GM23338 (cell line): Measurements from ENCODE around the gene CCDC50. TPM values are rescaled to one million over a fixed set of nuclear protein-coding genes. Genes with fewer than 3 reads are reported as not detected.

ENCODE experiments used
- ATAC-seq: fragments of 200-7000 bp; cut with Tn5 transposase; 3 replicates; pipeline ENCODE4 v1.9.1; 2020
- DNase-seq: peaks from one replicate; pipeline ENCODE4 v3.0.0-alpha.2; 2015; ENCODE audit warnings: low spot score
- H2AFZ ChIP-seq: fragments of 200-600 bp; sonication (generic); 2 replicates; pipeline ENCODE4 v1.8.0; 2016; ENCODE audit warnings: antibody characterized with exemption, mild to moderate bottlenecking, moderate library complexity
- H3F3A ChIP-seq: fragments of 200-600 bp; sonication (generic); replicated peaks from 2 replicates; pipeline ENCODE4 v1.8.0; 2017; ENCODE audit warnings: antibody characterized with exemption, mixed run types, low read depth
- H3K27ac ChIP-seq: fragments of 200-600 bp; sonication (generic); 2 replicates; pipeline ENCODE4 v1.6.1; 2016; ENCODE audit warnings: low read depth
- H3K27me3 ChIP-seq: fragments of 200-600 bp; sonication (generic); 2 replicates; pipeline ENCODE4 v1.8.0; 2016; ENCODE audit warnings: mild to moderate bottlenecking, mixed run types, moderate library complexity; ENCODE audit not compliant: insufficient read depth
- H3K36me3 ChIP-seq: fragments of 200-600 bp; sonication (generic); 2 replicates; pipeline ENCODE4 v1.8.0; 2016; ENCODE audit warnings: mild to moderate bottlenecking; ENCODE audit not compliant: insufficient read depth
- H3K4me1 ChIP-seq: fragments of 200-600 bp; sonication (generic); 2 replicates; pipeline ENCODE4 v1.8.0; 2016; ENCODE audit warnings: mild to moderate bottlenecking, moderate library complexity; ENCODE audit not compliant: insufficient read depth
- H3K4me2 ChIP-seq: fragments of 200-600 bp; sonication (generic); 2 replicates; pipeline ENCODE4 v1.7.1; 2017; ENCODE audit warnings: mixed run types
- H3K4me3 ChIP-seq: fragments of 200-600 bp; sonication (generic); 2 replicates; pipeline ENCODE4 v1.6.1; 2016; ENCODE audit warnings: mixed run types
- H3K79me2 ChIP-seq: fragments of 200-600 bp; sonication (generic); replicated peaks from 2 replicates; pipeline ENCODE4 v1.8.0; 2017; ENCODE audit warnings: mild to moderate bottlenecking; ENCODE audit not compliant: insufficient read depth
- H3K9me2 ChIP-seq: fragments of 200-600 bp; sonication (generic); 2 replicates; pipeline ENCODE4 v1.8.0; 2017; ENCODE audit not compliant: insufficient read depth
- H4K20me1 ChIP-seq: fragments of 200-600 bp; sonication (generic); replicated peaks from 2 replicates; pipeline ENCODE4 v1.8.0; 2017; ENCODE audit warnings: mild to moderate bottlenecking; ENCODE audit not compliant: insufficient read depth
- H3K27ac Mint-ChIP-seq: 2 replicates; pipeline ENCODE4 v1.8.0; 2020; ENCODE audit warnings: inconsistent platforms, mild to moderate bottlenecking, moderate library complexity, mixed read lengths
- H3K27me3 Mint-ChIP-seq: 3 replicates; pipeline ENCODE4 v1.8.0; 2022; ENCODE audit warnings: low read depth, mild to moderate bottlenecking, moderate library complexity, mixed read lengths, inconsistent platforms; ENCODE audit not compliant: insufficient read depth, poor library complexity
- H3K36me3 Mint-ChIP-seq: 3 replicates; pipeline ENCODE4 v1.8.0; 2021; ENCODE audit warnings: low read depth, mild to moderate bottlenecking, inconsistent platforms, moderate library complexity, mixed read lengths
- H3K4me1 Mint-ChIP-seq: 3 replicates; pipeline ENCODE4 v1.8.0; 2020; ENCODE audit warnings: mild to moderate bottlenecking, inconsistent platforms, mixed read lengths
- H3K4me3 Mint-ChIP-seq: 3 replicates; pipeline ENCODE4 v1.8.0; 2021; ENCODE audit warnings: moderate library complexity, mild to moderate bottlenecking, inconsistent platforms, mixed read lengths
- H3K9me3 Mint-ChIP-seq: 3 replicates; pipeline ENCODE4 v1.8.0; 2020; ENCODE audit warnings: moderate library complexity, mild to moderate bottlenecking, inconsistent platforms, mixed read lengths
- CREB1 ChIP-seq: fragments of 250-450 bp; sonication (Bioruptor Pico); IDR thresholded peaks from 2 replicates; pipeline ENCODE4 v1.5.0; 2020; ENCODE audit warnings: low read depth, mild to moderate bottlenecking, moderate library complexity
- CTCF ChIP-seq, 2 experiments: fragments of 200-600 bp in 1 of 2; sonication (generic) in 1 of 2; conservative IDR thresholded peaks; 2 replicates each; pipeline versions ENCODE4 v1.5.1 to v1.6.1; 2016 to 2017; ENCODE audit warnings: antibody characterized with exemption in 2 of 2, low read depth in 2 of 2, mild to moderate bottlenecking in 2 of 2, moderate library complexity in 1 of 2
- EZH2 ChIP-seq: fragments of 200-600 bp; sonication (generic); IDR thresholded peaks from one replicate; pipeline ENCODE4 v1.8.0; 2017; ENCODE audit warnings: antibody characterized with exemption, mild to moderate bottlenecking, low read depth; ENCODE audit not compliant: unreplicated experiment
- EZH2phosphoT487 ChIP-seq: fragments of 200-600 bp; sonication (generic); IDR thresholded peaks from one replicate; pipeline ENCODE4 v1.8.1; 2018; ENCODE audit warnings: antibody characterized with exemption; ENCODE audit not compliant: unreplicated experiment
- JUNB ChIP-seq: IDR thresholded peaks from one replicate; pipeline ENCODE4 v1.6.1; 2016; ENCODE audit warnings: antibody characterized with exemption; ENCODE audit not compliant: unreplicated experiment
- NANOG ChIP-seq: IDR thresholded peaks from 2 replicates; pipeline ENCODE4 v1.6.1; 2016; ENCODE audit warnings: antibody characterized with exemption, borderline replicate concordance
- POLR2AphosphoS5 ChIP-seq: IDR thresholded peaks from 2 replicates; pipeline ENCODE4 v1.6.1; 2016; ENCODE audit warnings: antibody characterized with exemption, low read depth
- STAT1 ChIP-seq: IDR thresholded peaks from one replicate; pipeline ENCODE4 v1.6.1; 2016; ENCODE audit warnings: antibody characterized with exemption; ENCODE audit not compliant: unreplicated experiment
- ZNF114 ChIP-seq: fragments of 250-450 bp; sonication (Bioruptor Pico); IDR thresholded peaks from 2 replicates; pipeline ENCODE4 v1.5.0; 2020; ENCODE audit warnings: mild to moderate bottlenecking, moderate library complexity
- ZNF331 ChIP-seq: fragments of 250-450 bp; sonication (Bioruptor Pico); IDR thresholded peaks from 2 replicates; pipeline ENCODE4 v1.5.0; 2020; ENCODE audit warnings: low read depth, mild to moderate bottlenecking, moderate library complexity
- ZNF462 ChIP-seq: fragments of 250-450 bp; sonication (Bioruptor Pico); IDR thresholded peaks from 2 replicates; pipeline ENCODE4 v1.5.0; 2020; ENCODE audit warnings: mild to moderate bottlenecking, moderate library complexity
- polyA plus RNA-seq: library from polyadenylated mRNA; unstranded; fragments of >200 nt; fragmentation: Nextera tagmentation; extraction: Ambion mirVana; gene quantifications from 2 replicates; pipeline ENCODE4 v1.2.1, GENCODE V29; 2016
- total RNA-seq: library from RNA; depleted of rRNA; stranded (reverse); fragments of >200 nt; shearing (Covaris generic); gene quantifications from 2 replicates; pipeline ENCODE4 v1.2.3, GENCODE V29; 2014
- TF ChIP-seq, protein P1 (sequence below): IDR thresholded peaks from one replicate; pipeline ENCODE4 v1.6.1; 2018; ENCODE audit warnings: antibody characterized with exemption; ENCODE audit not compliant: unreplicated experiment

The CCDC50 gene
- total and polyA plus RNA-seq, 2 experiments from 2014 or later: 22.4 to 25.4 TPM

DNA sequence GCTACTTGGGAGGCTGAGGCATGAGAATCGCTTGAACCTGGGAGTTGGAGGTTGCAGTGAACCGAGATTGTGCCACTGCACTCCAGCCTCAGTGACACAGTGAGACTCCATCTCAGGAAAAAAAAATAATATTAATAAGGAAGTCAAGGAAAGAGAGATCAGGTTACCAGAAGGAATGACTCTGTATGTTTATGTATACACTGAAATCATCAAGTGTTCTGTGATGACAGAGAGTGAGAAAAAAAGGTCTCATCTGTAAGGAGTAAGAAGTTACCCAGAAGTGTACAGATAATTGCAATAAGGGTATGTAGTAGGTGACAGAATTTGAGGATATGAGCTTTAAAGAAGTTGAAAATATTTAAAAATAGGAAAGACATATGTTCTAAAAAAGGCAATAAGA is 4.3 kb upstream of the CCDC50 start (continued):
- TF ChIP-seq CTCF (conservative IDR thresholded peaks at IDR 0.05; ENCODE audit: low read depth in 2 of 2): no peak

- DNase-seq (no peak), ATAC-seq (no peak)
- Histone ChIP-seq H3K36me3 (no peaks in the 10 kb centered on the region), H4K20me1 (no peaks in the 10 kb centered on the region), H3K27me3 (peaks cover 40% of the 10 kb centered on the region), H3K27ac (no peak overlapping the region), H3K9me2 (no peaks in the 10 kb centered on the region), H3K4me1 (peaks cover 19% of the 10 kb centered on the region), H3K79me2 (peaks cover 20% of the 10 kb centered on the region), H2AFZ (no peak overlapping the region), H3K4me3 (no peak overlapping the region), H3F3A (peaks cover 4% of the 10 kb centered on the region; the same call in 1 of the 2 replicates), H3K4me2 (no peak overlapping the region)
- Mint-ChIP-seq H3K27me3 (peaks cover 9% of the 10 kb centered on the region), H3K36me3 (no peaks in the 10 kb centered on the region), H3K4me1 (peaks cover 25% of the 10 kb centered on the region), H3K27ac (no peak overlapping the region), H3K9me3 (no peaks in the 10 kb centered on the region), H3K4me3 (no peak overlapping the region)
- no peak for TF ChIP-seq ZNF462
- TF ChIP-seq EZH2: no peak
- no peak for TF ChIP-seq CTCF (conservative IDR thresholded peaks at IDR 0.05; ENCODE audit: low read depth in 2 of 2)
- TF ChIP-seq POLR2AphosphoS5: no peak
- TF ChIP-seq EZH2phosphoT487: no peak
- TF ChIP-seq, protein P1, sequence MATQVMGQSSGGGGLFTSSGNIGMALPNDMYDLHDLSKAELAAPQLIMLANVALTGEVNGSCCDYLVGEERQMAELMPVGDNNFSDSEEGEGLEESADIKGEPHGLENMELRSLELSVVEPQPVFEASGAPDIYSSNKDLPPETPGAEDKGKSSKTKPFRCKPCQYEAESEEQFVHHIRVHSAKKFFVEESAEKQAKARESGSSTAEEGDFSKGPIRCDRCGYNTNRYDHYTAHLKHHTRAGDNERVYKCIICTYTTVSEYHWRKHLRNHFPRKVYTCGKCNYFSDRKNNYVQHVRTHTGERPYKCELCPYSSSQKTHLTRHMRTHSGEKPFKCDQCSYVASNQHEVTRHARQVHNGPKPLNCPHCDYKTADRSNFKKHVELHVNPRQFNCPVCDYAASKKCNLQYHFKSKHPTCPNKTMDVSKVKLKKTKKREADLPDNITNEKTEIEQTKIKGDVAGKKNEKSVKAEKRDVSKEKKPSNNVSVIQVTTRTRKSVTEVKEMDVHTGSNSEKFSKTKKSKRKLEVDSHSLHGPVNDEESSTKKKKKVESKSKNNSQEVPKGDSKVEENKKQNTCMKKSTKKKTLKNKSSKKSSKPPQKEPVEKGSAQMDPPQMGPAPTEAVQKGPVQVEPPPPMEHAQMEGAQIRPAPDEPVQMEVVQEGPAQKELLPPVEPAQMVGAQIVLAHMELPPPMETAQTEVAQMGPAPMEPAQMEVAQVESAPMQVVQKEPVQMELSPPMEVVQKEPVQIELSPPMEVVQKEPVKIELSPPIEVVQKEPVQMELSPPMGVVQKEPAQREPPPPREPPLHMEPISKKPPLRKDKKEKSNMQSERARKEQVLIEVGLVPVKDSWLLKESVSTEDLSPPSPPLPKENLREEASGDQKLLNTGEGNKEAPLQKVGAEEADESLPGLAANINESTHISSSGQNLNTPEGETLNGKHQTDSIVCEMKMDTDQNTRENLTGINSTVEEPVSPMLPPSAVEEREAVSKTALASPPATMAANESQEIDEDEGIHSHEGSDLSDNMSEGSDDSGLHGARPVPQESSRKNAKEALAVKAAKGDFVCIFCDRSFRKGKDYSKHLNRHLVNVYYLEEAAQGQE: no peak
- no peak for TF ChIP-seq ZNF114 (CRISPR knock-in tag)
- no peak for TF ChIP-seq JUNB
- no peak for TF ChIP-seq CREB1 (CRISPR knock-in tag)
- no peak for TF ChIP-seq STAT1
- TF ChIP-seq NANOG: no peak
- TF ChIP-seq ZNF331 (CRISPR knock-in tag): no peak
These were observed 1.7 kb upstream of the CCDC50 start for GRCh38 chr3:191327526-191327925.
